Measurements from ENCODE around the gene DPCD.

DPCD gene

DNA sequence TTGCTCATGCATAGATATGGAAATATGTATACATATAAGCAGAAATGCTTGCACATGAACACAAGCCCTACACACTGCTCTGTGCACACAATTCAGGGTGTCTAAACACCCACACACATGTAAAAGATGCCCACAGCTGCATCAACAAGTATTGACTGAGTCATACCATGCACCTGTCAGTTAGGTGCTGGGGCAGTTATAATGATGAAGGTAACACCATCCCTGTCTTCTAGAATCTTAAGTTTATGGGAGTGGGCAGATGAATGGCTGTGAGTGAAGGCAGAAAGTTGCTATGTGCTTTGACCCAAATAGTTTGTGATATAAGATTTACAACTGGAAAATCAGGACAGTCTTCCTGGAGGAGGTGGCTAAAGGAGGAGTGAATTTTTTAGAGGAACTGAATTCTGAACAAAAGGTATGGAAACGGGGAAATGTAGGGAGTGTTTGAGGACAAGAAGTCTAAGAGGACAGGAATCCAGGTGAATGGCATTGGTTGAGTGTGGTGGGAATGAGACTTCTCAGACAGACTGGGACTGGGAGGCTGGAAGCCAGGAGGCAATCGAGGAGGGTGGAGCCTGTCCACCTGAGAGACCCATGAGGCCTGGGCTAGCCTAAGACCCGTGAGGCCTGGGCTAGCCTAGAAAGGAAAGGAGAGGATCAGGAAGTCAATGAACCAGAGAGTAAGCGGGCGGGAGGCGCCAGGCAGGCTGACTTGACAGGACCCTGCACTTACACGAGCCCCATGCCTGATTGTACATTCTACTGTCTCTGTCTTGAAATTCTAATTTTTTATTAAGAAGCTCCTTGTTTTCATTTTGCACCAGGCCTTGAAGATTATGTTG is 20.7 kb upstream of the DPCD start:
- no peak for DNase-seq

DNA sequence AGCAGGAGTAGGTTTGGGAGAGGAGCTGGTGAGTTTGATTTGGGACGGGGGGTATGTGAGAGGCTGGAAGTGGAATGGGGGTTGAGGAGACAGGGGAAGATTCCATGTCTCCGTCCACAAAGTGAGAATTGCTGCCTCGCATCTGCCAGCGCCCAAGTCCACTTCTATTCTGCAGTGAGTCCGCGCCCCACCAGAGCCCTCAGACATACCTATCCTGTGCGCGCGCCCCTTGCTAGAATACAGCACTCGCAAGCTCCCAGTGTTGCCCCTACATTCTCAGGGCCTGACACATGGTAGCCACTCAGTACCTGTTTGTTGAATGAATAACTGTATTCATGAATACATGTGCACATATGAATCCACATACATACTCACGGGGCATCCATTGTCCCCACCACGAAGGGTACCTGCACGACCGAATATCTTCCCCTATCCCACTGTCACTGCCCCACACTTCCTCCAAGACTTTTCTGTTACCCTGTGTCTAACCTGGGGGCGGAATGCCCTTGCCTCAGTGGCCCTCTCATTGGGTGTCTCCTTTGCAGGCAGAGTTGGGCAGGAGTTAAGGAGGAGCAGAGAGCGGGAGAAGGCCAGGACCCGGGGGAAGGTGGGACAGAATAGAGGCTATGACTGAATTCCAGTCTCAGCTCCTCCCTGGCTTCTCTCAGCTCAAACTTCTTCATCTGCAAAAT is 19.9 kb upstream of the DPCD start:
- no peak for DNase-seq

DNA sequence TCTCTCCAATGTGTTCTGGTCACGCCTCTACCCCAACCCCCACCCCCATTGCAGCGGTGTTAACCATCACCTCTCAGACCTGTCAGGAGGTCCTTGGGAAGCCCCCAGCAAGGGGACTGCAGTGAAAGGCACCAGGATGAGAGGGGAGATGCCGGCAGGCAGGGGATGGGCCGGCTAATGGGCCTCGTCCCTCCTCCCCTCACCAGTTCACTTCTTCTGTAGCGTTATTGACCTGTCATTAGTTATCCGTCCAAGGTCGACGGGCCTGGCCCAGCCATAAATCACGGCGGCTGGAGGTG is 18.8 kb upstream of the DPCD start:
- no peak for DNase-seq

DNA sequence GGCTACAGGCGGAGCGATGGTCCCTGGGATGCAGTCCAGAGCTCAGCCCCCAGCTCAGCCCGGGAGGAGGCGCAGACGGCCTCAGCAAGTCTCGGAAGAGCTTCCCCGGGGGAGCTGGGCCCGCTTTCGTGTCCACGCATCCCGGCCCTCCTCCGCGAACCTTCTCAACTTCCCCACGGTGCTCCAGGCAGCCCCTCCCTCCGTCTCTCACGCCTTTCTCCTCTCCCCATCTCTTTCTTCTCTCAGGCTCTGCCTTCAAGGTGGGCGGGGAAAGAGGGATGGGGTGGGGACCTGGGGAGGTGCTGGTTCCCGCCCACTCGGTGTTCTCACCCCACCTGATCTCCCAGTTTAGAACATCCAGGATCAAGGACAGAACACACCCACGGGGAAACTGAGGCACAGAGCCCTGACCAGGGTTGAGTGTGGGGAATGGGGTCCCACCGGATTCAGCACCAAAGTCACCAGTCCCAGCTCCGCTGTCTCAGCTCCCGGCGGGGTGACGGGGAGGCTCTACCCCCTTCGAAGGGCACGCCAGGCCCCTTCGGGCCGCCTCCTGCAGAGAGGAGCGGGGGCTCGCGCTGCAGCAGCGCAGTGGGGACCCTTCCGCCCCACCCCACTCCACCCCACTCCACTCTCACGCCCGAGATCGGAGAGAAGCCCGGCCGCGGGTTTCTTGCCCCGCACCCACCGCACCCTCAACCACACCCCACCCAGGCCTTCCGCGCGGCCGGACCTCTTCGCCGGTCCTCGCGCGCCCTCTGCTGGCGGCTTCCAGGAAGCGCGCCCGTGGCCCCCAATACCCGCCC is 18.3 kb upstream of the DPCD start:
- DNase-seq: peak; percentile 72

DNA sequence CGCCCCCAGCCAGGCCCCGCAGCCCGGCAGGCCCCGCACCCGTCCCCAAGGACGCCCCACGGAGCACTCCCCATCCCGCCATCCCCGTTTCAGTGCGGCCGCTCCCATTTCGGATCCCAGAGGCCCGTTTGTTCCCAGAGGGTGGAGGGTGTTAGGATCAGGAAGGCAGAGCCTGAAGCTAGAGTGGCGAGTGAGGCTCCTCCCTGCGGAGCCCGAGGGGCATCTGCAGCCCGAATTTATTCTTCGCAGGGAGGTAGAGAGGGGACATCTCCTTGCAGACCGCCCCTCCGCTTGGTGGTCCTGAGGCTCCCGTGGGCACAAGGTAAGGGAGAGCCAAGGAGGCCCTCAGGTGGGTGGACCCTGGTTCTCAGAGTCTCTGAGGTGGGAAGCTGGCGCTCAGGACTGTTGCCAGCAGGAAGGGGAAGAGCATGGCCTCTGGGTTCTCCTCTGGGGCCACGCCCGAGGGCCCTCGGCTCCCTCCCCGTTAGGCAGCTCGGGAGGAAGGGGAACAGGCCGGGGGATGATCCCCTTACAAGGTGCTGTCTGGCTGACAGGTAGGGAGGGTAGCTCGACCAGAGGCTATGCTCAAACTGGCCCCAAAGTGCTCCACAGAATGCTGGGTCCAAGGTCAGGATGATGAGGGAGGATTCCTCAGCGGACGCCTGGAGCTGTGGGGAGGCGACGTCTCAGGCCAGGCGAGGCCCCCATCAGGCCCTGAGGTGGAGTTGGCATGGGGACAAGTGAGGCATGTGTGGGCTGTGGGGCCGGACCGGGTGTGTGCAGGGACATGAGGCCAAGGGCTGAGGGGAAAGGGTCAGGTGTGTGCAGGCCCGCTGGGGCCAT is 17.5 kb upstream of the DPCD start:
- peak; percentile 24 for DNase-seq

DNA sequence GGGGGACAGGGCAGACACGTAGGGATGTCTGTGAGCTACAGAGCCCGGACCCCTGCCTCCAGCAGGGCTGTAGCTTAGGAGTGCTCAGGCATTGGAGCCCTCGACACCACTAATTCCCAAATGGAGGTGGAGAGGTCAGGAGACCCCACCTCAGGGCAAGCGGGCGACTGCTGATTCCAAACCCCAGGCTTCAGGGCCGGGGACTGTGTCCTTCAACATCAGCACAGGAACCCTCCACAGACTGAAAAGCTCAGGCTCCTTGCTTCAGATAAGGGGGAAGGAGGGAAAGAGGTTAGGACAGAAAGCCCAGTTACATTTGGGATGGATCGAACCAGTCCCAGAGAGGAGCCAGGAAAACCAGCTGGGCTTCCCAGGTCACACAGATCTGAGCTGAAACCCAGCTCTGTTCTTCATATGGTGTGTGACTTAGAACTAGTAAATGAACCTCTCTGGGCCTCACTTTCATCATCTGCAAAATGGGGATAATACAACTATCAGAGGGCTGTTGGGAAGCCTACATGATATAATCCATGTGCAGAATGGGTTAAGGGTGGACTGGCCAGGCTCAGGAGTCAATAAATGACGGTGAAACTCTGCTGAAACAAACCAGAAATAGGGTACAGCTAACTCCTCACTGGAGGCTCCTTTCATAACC is 16.7 kb upstream of the DPCD start:
- no peak for DNase-seq

DNA sequence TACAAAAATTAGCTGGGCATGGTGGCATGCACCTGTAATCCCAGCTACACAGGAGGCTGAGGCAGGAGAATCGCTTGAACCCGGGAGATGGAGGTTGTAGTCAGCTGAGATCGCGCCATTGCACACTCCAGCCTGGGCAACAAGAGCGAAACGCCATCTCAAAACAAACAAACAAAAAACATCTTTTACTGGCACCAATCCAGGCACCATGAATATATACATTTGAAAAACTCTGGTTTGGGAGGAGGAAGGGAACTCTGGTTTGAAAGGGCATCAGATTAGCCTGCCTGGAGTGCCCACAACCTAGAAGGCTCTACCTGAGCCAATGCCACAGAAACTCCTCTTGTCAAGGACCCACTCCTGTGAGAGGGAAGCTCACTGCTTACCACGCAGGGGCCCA is 16.0 kb upstream of the DPCD start:
- DNase-seq: no peak

DNA sequence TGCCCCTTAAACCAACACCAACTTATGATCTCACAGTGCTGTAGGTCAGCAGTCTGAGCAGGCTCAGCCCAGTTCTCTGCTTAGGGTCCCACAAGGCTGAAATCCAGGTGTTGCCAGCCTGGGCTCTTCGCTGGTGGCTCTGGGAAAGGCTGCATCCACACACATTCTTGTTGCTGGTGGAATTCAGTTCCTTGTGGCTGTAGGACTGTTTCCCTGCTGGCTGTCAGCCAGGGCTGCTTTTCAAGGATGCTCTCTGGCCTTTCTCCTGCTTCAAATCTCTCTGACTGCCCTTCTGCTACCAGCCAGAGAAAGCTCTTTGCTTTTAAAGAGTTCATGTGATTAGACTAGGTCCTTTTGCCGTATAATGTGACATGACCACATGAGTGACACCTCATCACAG is 15.3 kb upstream of the DPCD start:
- DNase-seq: no peak

DNA sequence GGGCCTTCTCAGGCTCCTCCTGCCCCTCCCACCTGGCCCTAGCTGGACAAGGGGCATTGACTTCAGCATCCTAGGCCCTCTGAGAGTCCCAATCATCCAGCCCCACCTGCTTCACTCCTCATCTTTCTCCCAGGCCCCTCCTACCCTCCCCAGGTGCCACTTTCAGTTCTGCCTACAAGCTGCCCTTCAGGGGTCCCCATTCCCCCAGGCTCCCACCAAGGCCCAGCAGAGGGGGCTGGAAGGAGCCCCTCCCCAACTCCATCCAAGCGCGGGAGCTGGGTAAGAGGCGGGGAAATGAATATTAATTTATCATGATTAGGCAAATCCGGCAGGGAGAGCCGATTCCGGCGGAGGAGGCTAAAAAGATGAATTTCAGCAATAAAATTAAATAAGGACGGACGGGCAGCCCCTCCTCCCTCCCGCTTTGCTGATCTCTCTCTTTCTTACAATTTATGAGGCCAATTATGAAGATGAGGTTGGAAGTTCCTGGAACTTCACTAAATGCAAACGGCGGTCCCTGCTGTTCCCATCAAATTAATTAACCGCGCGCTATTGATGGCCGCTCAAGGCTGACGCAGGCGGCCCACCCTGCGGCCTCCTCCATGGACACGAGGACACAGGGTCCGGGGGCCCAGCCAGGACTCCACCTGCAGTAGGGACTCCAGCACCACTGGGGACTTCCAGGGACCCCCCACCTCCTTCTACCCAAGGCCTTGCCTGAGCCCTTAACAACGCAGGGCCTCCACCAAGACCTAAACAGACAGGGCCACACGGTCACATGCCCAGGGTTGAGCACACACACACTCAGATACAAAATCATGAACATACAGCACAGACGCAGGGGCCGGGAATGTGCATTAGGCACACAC is 14.0 kb upstream of the DPCD start:
- no peak for DNase-seq

DNA sequence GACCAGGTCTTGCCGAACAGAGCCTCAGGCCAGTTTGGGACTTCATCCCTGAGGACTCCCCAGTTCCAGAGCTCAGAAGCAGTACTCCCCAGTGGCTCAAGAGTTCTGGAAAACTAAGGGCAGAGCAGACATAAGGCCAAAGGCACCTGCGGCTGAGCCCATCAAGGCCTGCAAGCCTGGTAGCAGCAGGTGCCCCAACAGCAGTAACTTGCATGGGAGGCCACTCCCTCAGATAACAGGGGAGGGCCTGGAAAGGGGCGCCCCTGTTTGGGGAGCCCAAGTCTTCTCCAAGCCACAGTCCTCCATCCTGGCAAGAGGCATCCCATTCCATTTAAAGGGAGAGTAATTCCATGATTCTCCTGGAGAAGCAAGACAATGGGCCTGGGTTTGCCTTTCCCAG is 13.0 kb upstream of the DPCD start:
- no peak for DNase-seq

DNA sequence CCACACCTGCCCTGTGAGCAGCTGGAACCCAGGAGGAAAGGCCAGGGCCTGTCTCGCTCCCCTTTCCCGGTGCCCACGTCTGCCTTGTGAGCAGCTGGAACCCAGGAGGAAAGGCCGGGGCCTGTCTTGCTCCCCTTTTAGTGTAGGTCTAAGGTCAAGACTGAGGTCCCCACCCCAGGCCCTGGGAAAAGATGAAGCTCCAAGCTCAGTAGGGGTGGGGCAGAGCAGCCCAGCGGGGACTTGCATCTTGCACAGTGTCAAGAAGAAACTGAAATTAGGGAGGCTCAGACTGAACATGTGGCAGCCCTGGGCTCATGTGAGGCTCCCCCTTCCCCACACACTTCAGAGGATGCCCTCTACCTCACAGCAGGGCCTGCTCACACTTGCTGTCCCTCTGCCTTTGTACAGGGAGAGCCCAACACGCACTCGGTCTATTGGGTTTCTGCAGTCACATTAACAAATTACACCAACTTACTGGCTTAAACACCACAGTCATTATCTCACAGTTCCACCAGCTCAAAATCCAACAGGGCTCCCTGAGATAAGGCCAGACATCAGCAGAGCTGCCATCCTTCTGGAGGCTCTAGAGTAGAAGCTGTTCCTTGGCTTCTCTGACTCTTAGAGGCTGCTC is 12.4 kb upstream of the DPCD start:
- DNase-seq: no peak

DNA sequence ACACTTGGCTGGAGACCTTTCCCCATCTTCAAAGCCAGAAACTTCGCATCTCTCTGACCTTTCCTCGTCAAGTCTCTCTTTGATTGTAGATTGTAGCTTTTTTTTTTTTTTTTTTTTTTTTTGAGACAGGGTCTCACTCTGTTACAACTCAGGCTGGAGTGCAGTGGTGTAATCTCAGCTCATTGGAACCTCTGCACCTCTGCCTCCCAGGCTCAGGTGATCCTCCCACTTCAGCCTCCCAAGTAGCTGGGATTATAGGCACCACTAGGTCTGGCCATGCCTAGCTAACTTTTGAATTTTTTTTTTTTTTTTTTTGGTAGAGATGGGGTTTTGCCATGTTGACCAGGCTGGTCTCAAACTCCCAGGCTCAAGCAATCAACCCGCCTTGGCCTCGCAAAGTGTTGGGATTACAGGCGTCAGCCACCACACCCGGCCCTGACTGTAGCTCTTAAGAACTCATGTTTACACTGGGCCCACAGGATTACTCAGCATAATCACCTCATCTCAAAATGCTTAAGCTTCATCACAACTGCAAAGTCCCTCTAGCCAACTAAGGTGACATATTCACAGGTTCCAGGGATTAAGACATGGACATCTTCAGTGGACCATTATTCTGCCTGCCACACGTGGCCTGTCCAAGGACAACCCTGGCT is 11.8 kb upstream of the DPCD start:
- no peak for DNase-seq

DNA sequence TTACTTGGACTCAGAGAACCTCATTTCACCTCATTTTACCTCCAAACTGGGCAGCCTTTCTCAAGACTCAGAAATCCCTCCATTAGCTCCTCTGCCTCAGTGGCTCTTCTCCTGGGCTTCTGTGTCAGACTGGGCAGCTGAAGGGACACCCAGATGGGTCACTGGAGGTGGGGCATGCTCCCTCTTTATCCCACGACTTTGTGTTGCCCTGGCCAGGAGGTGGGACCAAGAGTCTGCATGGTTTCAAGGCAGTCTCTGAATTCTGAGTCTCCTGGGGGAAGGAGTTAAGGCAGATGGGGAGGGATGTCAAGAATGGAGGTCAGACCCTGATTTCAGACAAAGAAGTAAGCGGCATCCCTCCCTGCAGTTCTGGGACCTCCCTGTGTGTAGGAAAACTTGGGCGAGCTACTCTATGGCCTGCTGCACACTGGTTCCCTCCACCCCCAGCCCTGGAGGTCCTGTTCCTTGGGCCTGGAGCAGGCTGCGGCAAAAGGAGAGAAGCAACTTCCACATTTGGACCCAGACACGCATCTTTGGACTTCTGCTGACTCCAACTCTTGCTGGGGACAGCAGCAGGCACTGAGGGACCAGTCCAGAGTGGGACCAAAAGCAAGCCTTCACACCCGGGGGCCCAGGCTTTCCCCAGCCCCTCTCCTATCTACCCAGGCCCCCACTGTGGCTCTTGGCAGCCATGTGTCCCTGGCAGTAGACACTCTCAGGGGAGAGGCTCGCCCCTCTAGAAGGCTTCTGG is 10.8 kb upstream of the DPCD start:
- no peak for DNase-seq

DNA sequence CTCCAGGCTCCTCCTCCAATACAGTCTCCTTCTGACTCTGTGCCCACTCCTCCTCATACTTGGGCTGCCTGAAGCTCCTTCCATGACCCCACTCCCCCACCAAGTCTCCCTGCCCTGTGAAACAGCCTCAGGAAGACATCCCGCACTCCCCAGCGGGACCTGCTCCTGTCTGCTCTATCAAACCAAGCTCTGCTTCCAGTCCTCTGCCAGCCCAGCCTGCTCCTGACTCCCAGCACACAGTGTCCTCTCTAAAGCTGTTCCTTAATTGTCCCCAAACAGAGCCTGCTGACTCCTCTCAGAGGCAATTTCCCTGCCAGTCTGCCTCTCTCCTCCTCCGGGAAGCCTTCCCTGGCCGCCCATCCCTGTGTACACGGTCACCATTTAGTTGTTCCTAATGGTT is 9.9 kb upstream of the DPCD start:
- no peak for DNase-seq

DNA sequence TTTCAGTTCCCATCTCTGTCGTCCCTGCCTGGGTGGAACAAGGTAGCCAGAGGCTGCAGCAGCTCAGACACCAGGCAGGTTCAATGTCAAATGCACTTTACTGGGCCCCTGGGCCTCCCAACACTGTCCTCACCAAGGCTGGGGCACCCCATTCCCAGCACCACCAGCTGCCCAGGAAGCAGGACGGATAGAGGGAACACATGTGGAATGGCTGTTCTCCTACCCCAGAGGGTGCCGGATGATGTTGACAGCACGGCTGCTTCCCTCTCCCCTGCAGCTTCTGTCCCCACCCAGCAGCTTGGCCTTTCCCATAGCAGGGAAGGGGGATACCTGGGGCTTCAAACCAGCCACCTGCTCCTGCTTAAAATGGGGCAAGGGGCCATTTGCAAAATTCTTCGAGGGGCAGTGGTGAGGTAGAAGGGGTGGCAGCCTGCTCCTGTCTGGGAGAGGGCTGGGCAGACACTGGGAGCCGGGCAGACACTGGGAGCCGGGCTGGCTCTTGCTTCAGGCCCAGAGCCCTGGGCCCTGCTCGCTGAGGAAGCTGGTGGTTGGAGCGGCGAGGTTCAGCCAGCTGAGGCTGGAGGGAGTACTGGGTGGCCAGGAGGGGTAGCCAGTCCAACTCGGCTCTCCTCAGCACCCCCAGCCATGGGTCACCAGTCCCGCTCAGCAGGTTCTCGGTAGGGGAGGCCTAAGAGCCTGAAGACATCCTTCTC is 9.2 kb upstream of the DPCD start:
- DNase-seq: no peak

DNA sequence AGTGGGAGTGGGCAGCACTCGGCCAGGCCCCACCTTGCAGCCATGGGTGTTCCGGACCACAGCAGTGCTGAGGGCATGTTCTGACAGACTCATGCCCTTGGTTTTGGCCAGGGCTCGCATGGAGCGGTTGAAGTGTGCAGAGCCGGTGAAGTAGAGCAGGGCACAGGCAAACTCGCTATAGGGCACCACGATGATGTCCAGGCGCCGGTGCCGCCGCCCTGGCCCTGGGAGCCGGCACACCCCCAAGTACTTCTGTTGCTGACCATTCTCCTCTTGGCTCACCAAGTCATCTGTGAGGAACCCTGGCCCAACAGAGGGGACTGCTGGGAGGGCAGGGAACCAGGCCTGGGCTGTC is 8.6 kb upstream of the DPCD start:
- no peak for DNase-seq

DNA sequence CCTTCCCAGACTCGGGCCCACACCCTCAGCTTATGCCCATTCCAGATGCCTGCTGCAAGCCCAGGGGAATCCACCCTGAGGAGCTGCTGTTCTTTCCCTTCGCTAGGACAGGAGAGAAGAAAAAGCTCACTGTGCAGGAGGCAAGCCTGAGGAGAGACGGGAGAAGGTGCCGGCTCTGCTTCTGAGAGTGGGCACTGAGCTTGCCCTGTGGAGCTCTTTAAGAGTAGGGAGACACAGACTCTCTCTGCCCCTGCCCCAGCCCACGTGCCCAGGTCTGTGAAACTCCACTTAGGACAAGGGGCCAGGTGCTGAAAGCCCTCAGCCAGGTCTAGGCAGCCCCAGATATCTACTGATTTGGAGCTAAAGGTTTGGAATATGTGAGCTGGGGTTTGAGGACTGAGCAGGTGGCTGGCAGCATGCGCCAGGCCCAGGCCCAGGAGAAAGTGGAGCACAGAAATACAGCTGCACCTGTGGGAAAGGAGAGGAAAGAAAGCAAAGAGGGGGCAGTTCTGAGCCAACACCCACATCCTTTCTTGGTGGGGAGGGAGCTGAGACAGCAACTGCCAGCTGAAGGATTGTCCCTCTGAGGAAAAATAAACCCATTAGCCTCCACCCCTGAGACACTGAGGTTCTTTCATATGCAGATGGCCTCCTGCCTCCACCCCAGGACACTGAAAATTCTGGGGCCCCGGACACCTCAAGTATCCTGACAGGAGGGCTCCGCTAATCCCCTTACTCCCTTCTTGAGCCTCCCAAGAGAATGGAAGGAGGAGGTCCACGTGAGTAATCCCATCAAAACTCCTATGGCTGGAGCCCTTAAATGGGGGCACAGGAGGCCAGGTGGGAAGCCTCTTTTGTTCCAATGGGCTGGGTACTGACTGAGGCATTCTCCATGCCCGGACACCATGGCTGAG is 7.4 kb upstream of the DPCD start:
- DNase-seq: no peak

DNA sequence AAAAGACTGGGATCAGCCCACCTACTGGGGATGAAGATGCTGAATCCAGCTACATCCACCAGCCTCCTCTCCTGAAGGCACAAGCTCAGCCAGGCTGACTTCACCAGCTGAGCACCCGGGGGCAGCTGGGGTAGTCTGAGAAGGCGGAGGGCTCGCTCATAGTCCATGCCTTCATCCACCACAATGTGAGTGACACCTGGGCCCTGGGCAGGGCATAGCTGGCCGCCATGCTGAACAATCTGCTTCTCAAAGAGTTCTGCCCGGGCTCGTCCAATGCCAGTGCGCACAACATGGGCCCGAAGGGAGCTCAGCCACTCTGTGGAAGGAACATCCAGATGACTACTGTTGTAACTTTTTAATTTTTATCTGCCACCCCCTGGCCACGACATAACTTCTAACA is 2.3 kb upstream of the DPCD start:
- no peak for DNase-seq
